WERI-Rb-1 (cell line): Measurements from ENCODE around the gene GCH1.

ENCODE experiments used
- DNase-seq: peaks from one replicate; pipeline ENCODE4 v3.0.0-alpha.2; 2020
- H3K27ac ChIP-seq: fragments of 250-450 bp; sonication (Bioruptor Pico); 2 replicates; pipeline ENCODE4 v1.5.1; 2020; ENCODE audit warnings: mild to moderate bottlenecking, moderate library complexity
- H3K27me3 ChIP-seq: fragments of 250-450 bp; sonication (Bioruptor Pico); 2 replicates; pipeline ENCODE4 v1.5.1; 2021; ENCODE audit warnings: mild to moderate bottlenecking, low read depth, moderate library complexity; ENCODE audit not compliant: insufficient read depth, severe bottlenecking
- H3K36me3 ChIP-seq: fragments of 250-450 bp; sonication (Bioruptor Pico); 2 replicates; pipeline ENCODE4 v1.5.1; 2020; ENCODE audit warnings: mild to moderate bottlenecking, moderate library complexity
- H3K4me3 ChIP-seq: 2 replicates; pipeline ENCODE4 v1.5.1; 2011; ENCODE audit warnings: low read depth, mild to moderate bottlenecking, control low read depth, low read length
- H3K9me3 ChIP-seq: fragments of 250-450 bp; sonication (Bioruptor Pico); 2 replicates; pipeline ENCODE4 v1.5.1; 2021; ENCODE audit warnings: mild to moderate bottlenecking, moderate library complexity; ENCODE audit not compliant: severe bottlenecking
- CTCF ChIP-seq: IDR thresholded peaks from 2 replicates; pipeline ENCODE4 v1.5.1; 2011; ENCODE audit warnings: low read depth, mild to moderate bottlenecking, control low read depth, inconsistent platforms, low read length

GCH1 gene

GRCh38 chr14:54840336-54840735, 62.3 kb downstream of the GCH1 start:
- H3K9me3 ChIP-seq = no peaks in the 10 kb centered on the region
- H3K27me3 ChIP-seq = no peaks in the 10 kb centered on the region
- TF ChIP-seq CTCF = no peak
- H3K27ac ChIP-seq = no peak overlapping the region
- DNase-seq = no peak
- peaks cover 5% of the 10 kb centered on the region; the same call in 1 of the 2 replicates for H3K36me3 ChIP-seq
- no peak overlapping the region for H3K4me3 ChIP-seq

GRCh38 chr14:54839701-54840119, 62.9 kb downstream of the GCH1 start:
- no peak for TF ChIP-seq CTCF
- Histone ChIP-seq H3K36me3 (peaks cover 5% of the 10 kb centered on the region; the same call in 1 of the 2 replicates), H3K9me3 (no peaks in the 10 kb centered on the region), H3K27me3 (no peaks in the 10 kb centered on the region), H3K27ac (no peak overlapping the region), H3K4me3 (no peak overlapping the region)
- no peak for DNase-seq

GRCh38 chr14:54838931-54839512, 63.6 kb downstream of the GCH1 start:
- TF ChIP-seq CTCF = no peak
- Histone ChIP-seq H3K36me3 (peaks cover 5% of the 10 kb centered on the region; the same call in 1 of the 2 replicates), H3K27ac (no peak overlapping the region), H3K4me3 (no peak overlapping the region), H3K27me3 (no peaks in the 10 kb centered on the region), H3K9me3 (no peaks in the 10 kb centered on the region)
- DNase-seq = no peak

GRCh38 chr14:54837508-54838149, 65.0 kb downstream of the GCH1 start:
- Histone ChIP-seq H3K36me3 (peaks cover 5% of the 10 kb centered on the region; the same call in 1 of the 2 replicates), H3K27me3 (no peaks in the 10 kb centered on the region), H3K9me3 (no peaks in the 10 kb centered on the region), H3K4me3 (no peak overlapping the region), H3K27ac (no peak overlapping the region)
- DNase-seq = no peak
- no peak for TF ChIP-seq CTCF

GRCh38 chr14:54836231-54836630, 66.4 kb downstream of the GCH1 start:
- no peak for DNase-seq
- no peak for TF ChIP-seq CTCF
- H3K27me3 ChIP-seq = no peaks in the 10 kb centered on the region
- H3K9me3 ChIP-seq = no peaks in the 10 kb centered on the region
- H3K27ac ChIP-seq = no peak overlapping the region
- H3K4me3 ChIP-seq = no peak overlapping the region
- H3K36me3 ChIP-seq = peaks cover 5% of the 10 kb centered on the region; the same call in 1 of the 2 replicates

GRCh38 chr14:54834727-54835126, 67.9 kb downstream of the GCH1 start:
- H3K9me3 ChIP-seq = no peaks in the 10 kb centered on the region
- H3K27ac ChIP-seq = no peak overlapping the region
- TF ChIP-seq CTCF = no peak
- no peak overlapping the region for H3K4me3 ChIP-seq
- DNase-seq = no peak
- no peaks in the 10 kb centered on the region for H3K36me3 ChIP-seq
- H3K27me3 ChIP-seq = no peaks in the 10 kb centered on the region
